ENCODE results near the gene CDCA4. TPM values are rescaled to one million over a fixed set of nuclear protein-coding genes. Genes with fewer than 3 reads are reported as not detected.
A peak's percentile ranks its signal among the peaks of the same experiment; 100 is the strongest.

Gene CDCA4
- total RNA-seq, 1 donor from 2014 or later = 6.9 TPM

GRCh38 chr14:105010891-105011291 is 10.0 kb downstream of the CDCA4 start:
- intact Hi-C loops (cut with DNase I) = no loop called here
- Histone ChIP-seq H3K9me3 (no peaks in the 10 kb centered on the region), H3K27ac (no peak overlapping the region), H3K36me3 (peaks cover 37% of the 10 kb centered on the region), H3K4me3 (no peak overlapping the region), H3K4me1 (peaks cover 1% of the 10 kb centered on the region), H3K27me3 (ENCODE audit: low read depth) (no peaks in the 10 kb centered on the region)
- TF ChIP-seq CTCF (IDR thresholded peaks at IDR 0.05) = no peak
- DNase-seq = no peak
- ATAC-seq = no peak

- TF ChIP-seq CTCF (IDR thresholded peaks at IDR 0.05) = no peak
- ATAC-seq (no peak), DNase-seq (no peak)
- Histone ChIP-seq H3K9me3 (no peaks in the 10 kb centered on the region), H3K36me3 (peaks cover 37% of the 10 kb centered on the region), H3K4me3 (no peak overlapping the region), H3K4me1 (no peaks in the 10 kb centered on the region), H3K27ac (no peak overlapping the region), H3K27me3 (ENCODE audit: low read depth) (no peaks in the 10 kb centered on the region)
- intact Hi-C loops (cut with DNase I) = no loop called here
Observed at GRCh38 chr14:105010106-105010505, 10.8 kb downstream of the CDCA4 start.

- DNase-seq = no peak
- no peaks in the 10 kb centered on the region for H3K9me3 ChIP-seq
- H3K4me1 ChIP-seq = no peaks in the 10 kb centered on the region
- H3K27ac ChIP-seq = no peak overlapping the region
- H3K36me3 ChIP-seq = peaks cover 37% of the 10 kb centered on the region
- ATAC-seq = no peak
- no peak for TF ChIP-seq CTCF (IDR thresholded peaks at IDR 0.05)
- H3K27me3 ChIP-seq (ENCODE audit: low read depth) = no peaks in the 10 kb centered on the region
- intact Hi-C loops (cut with DNase I) = no loop called here
- H3K4me3 ChIP-seq = no peak overlapping the region
Observed at GRCh38 chr14:105007593-105008264, 13.2 kb downstream of the CDCA4 start.

GRCh38 chr14:105006831-105007592 is 13.9 kb downstream of the CDCA4 start:
- H3K36me3 ChIP-seq = peaks cover 37% of the 10 kb centered on the region
- DNase-seq (no peak), ATAC-seq (peak in 1 of 2 donors; percentile 16)
- no peaks in the 10 kb centered on the region for H3K4me1 ChIP-seq
- no peak overlapping the region for H3K27ac ChIP-seq
- intact Hi-C loops (cut with DNase I) = no loop called here
- no peaks in the 10 kb centered on the region for H3K27me3 ChIP-seq (ENCODE audit: low read depth)
- H3K9me3 ChIP-seq = no peaks in the 10 kb centered on the region
- no peak overlapping the region for H3K4me3 ChIP-seq
- no peak for TF ChIP-seq CTCF (IDR thresholded peaks at IDR 0.05)

GRCh38 chr14:105005929-105006830 is 14.7 kb downstream of the CDCA4 start:
- Histone ChIP-seq H3K4me1 (no peaks in the 10 kb centered on the region), H3K4me3 (no peak overlapping the region), H3K9me3 (no peaks in the 10 kb centered on the region), H3K27ac (no peak overlapping the region), H3K36me3 (peaks cover 33% of the 10 kb centered on the region), H3K27me3 (ENCODE audit: low read depth) (no peaks in the 10 kb centered on the region)
- intact Hi-C loops (cut with DNase I) = no loop called here
- no peak for DNase-seq
- ATAC-seq = peak; percentile 15 to 31
- no peak for TF ChIP-seq CTCF (IDR thresholded peaks at IDR 0.05)

All from lower lobe of right lung (tissue), 2 donors.